GM18517 (cell line): Measurements from ENCODE around the gene GPR160.

ENCODE experiments used
- ATAC-seq: cut with Tn5 transposase; IDR thresholded peaks from one replicate; pipeline ENCODE4 v1.9.1; 2021; ENCODE audit warnings: mild to moderate bottlenecking, moderate library complexity; ENCODE audit not compliant: unreplicated experiment

The GPR160 gene

GRCh38 chr3:170027233-170028102 lies 10.3 kb upstream of the GPR160 start:
- ATAC-seq: no peak

- no peak for ATAC-seq
Observed at GRCh38 chr3:170033489-170033888, 4.3 kb upstream of the GPR160 start.

DNA sequence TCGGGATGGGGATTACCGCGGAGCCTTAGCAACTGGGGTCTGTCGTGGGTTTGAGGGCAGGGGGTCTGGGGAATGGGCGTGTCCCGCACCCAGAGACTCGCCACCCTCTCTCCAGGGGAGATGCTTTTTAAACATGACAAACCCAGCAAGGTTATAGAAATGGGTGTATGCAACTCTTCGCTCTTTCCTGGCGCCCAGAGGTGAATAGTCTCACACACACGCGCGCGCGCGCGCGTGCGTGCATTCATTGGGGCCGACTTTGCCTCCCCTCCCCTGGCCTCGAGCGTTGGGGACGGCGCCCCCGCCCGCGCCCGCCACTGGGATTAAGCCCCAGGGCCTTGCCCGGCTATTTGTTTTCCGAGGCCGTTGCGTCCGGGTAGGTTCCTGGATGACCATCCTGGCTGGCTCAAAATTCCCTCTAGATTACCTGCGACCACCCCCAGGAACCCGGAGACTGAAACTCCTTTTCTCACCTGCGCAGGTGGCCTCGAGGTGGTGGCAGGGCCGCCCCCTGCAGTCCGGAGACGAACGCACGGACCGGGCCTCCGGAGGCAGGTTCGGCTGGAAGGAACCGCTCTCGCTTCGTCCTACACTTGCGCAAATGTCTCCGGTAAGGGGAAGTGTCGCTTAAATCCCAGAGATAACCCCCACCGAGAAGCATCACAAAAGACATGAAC lies 777 bp downstream of the GPR160 start:
- ATAC-seq: peak; percentile 6

- ATAC-seq: no peak
Observed at GRCh38 chr3:170040418-170040817, 2.6 kb downstream of the GPR160 start.

DNA sequence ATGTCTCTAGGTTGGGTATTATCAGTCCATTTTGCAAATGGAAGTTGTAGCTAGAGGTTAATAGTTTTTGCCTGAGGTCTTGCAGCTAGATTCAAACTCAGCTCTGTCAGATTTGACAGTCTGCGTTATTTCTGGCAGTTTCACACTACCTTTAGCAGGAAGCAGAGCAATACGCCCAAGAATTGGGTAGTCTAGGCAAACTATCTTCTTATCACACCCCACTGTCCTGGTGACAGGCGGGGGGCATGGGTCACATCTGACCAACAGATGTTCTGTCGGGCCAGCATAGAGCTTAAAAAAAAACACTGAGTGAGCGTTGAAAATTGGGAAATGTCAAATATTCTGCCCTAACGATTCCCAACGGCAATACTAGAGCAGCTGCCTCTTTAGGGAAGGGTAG lies 5.7 kb downstream of the GPR160 start:
- ATAC-seq: no peak

DNA sequence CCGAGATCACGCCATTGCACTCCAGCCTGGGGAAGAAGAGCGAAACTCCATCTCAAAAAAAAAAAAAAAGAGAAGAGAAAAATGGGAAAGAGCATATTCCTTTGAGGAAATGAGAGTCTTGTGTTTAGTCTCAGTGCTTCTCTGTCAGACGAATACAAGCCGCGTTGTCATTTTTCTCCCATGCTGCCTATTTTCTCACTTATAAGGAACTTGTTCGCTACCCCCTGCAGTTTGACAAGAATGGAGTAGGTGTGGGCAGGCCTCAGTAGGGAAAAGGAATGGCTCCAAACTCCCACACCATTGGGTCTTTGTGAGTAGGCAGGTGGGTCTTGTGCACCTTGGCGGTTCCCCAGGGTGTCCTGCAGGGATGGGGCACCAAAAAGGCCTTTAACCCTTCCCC lies 6.5 kb downstream of the GPR160 start:
- no peak for ATAC-seq

DNA sequence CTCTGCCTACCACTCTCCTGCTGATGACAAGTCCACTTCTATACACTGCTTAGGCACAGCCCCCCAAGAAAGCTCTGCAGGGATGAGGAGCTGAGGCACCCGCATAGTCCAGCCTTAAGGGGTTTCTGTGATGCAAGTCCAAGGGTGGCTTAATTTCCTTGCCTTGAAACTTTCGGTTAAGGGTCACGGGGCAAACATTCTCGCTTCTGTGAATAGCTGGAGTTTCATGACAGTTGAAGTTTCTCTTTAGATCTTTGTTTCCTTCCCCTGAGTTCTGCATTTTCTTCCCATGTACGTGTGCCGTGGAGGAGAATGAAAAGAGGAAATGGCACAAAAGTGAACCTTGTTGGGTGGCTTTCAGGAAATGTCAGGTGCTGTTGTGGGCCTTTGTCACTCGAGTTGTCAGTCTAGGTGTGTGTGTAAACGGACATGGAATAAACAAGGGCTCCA lies 7.0 kb downstream of the GPR160 start:
- peak; percentile 89 for ATAC-seq

DNA sequence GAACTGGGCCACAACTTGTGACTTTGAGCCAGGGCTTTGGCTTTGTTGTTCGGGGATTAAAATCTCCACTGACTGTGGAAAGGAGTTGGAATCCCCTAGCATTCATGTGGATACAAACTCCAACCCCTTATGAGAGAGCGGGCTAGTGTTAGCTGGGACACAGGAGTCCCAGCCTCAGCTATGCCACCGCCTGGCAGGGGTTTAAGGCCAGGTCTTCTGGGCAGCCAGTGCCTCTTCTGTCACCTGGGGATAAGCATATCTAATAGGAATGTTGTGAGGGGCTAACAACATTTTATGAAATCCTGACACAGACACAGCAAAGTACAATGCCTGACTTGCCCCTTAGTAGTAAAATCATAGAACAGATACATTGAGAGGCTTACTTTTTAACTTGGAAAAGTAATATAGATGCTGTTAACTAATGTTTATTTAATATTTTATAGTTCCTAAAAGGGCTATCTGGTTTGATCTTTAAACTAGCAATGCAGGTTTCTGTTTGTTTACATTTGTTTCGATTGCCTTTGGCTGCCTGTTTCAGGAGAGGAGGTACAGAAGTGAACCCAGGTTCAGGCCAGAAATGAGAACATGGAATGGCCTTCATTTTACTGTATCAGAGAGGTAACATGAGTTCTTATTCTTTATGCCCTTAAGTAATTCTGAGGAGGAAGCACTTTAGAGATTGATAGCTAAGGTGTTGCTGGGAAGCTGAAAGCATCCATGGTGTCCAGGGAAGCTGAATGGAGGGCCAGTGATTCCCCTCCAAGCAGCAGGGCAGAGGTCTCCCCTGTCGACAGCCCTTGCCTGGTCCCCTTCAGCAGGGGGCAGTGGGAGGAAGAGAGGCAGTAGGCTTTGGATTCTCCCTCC lies 8.7 kb downstream of the GPR160 start:
- ATAC-seq: no peak

DNA sequence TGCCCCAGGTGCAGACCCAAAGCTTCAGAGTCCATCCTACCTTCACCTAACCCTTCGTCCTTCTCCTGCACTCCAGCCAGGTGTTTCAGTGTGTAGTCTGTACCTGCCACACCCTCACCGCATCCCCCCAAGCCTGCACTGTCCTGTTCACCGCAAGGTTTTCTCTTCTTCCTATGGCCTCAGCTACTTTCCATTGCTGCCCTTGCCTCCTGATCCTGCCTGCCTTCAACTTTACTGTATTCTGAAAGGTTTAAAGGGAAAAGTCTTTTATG lies 9.3 kb downstream of the GPR160 start:
- ATAC-seq: no peak

- ATAC-seq: no peak
Observed at GRCh38 chr3:170049146-170050000, 11.6 kb downstream of the GPR160 start.

DNA sequence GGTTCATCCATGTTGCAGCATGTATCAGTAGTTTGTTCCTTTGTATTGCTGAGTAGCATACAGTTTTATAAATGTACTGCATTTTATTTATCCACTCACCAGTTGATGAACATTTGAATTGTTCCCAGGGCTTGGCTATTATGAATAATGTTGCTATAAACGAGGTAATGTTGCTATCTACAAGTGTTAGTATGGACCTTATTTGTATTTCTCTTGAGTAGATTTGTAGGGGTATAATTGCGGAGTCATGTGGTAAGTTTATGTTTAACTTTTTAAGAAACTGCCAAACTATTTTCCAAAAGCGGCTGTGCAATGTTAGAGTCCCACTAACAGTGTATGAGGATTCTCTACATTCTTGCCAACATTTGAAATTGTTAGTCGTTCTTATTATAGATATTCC lies 13.0 kb downstream of the GPR160 start:
- no peak for ATAC-seq

- no peak for ATAC-seq
Observed at GRCh38 chr3:170052398-170052797, 14.6 kb downstream of the GPR160 start.

DNA sequence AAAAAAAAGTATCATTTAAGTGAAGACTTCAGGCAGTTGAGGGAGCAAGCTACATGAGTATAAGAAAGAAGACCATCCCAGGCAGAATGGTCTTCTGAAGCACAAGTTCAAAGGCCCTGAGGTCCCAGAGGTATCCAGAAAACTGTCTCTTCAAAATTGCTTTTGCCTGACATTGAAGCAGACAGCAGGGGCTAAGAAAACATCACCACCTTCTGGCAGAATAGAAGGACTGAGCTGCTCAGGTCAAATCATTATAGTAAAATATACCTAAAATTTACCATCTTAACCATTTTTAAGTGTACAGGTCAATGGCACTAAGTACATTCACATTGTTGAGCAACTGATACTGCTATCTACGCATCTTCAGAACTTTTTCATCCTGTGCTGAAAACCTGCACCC lies 16.4 kb downstream of the GPR160 start:
- ATAC-seq: no peak

DNA sequence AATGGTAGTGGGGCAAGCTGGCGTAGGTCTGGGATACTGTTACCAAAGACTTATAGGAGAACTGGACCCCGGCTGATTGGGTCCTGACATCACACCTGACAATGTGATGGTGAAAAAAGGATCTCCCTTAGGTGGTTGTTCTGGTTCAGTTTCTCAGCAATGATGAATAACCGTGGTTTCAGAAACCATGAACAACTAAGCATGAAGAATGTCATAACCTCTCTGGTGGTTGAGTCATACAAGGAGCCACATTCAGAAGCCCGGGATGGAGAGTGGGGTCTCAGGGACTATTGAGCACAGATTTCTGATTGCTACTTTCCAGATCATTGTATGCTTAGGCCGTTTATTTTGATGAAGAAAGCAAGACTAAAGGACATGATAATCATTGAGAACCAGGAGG lies 17.4 kb downstream of the GPR160 start:
- ATAC-seq: peak; percentile 59

GRCh38 chr3:170056710-170057454 lies 19.1 kb downstream of the GPR160 start:
- ATAC-seq: peak; percentile 95

DNA sequence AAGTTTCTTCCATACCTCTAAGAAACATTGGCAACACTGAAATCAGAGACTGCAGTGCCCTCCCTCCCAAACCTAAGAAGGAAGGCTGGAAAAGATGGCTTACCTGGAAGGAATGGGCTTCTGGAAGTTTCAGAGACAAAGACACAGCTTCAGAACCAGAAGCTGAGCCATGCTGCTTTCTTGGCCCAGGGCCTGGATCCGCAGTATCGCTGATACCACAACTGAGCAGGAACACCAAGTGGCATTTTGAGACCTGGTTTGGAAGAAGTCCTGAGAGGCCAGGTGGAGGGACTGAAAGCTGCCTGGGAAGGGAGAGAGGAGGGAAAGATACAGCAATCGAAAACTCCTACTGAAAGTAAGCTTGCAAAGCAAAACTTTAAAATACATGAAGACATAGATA lies 19.8 kb downstream of the GPR160 start:
- ATAC-seq: no peak

GRCh38 chr3:170058127-170058526 lies 20.3 kb downstream of the GPR160 start:
- no peak for ATAC-seq

DNA sequence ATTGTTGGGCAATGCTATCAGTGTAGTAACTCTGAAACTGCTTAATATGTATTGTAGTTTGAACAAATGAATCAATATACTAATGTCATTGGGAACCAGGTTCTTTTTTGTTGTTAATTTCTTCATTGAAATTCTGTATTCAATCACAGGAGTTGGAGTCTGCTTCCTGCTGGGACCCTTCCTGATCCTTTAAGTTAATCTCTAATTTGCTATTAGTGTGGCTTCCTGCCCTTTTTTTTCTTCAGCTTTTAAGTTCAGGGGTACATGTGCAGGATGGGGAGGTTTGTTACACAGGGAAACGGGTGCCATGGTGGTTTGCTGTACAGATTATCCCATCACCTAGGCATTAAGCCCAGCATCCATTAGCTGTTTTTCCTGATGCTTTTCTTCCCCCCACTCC lies 21.7 kb downstream of the GPR160 start:
- no peak for ATAC-seq

- no peak for ATAC-seq
Observed at GRCh38 chr3:170062068-170062467, 24.3 kb downstream of the GPR160 start.

DNA sequence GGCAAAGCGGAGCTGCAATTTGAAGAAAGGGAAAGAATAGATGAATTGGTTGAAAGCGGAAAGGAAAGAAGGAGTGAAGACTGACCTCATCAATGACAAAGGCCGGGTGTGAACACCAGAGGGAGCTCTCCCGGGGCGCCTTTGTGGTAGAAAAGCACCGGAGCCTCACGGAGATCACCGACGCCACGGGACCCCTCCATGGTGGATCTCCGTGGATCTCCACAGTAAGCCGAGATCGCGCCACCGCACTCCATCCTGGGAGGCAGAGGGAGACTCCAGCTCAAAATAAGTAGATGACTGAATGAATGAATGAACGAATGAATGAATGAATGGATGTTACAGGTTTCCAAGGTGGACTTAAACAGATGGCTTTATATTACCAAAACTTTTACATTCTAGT lies 25.0 kb downstream of the GPR160 start:
- ATAC-seq: no peak
